ENCODE measurements around the gene KIAA0319L.

- no peak for TF ChIP-seq EZH2 (IDR thresholded peaks at IDR 0.05; ENCODE audit: low read length)
- no peak for TF ChIP-seq CTCF (optimal IDR thresholded peaks at IDR 0.05 in 1 of 3, IDR thresholded peaks at IDR 0.05 in 1 of 3, conservative IDR thresholded peaks at IDR 0.05 in 1 of 3; ENCODE audit: extremely low read depth in 1 of 3, insufficient read depth in 2 of 3, low read length in 3 of 3)
Measured at GRCh38 chr1:35448344-35448801, 108.8 kb downstream of the KIAA0319L start.

All from keratinocyte (primary cell).